GM23338 (cell line): Measurements from ENCODE around the gene APOB. TPM values are rescaled to one million over a fixed set of nuclear protein-coding genes. Genes with fewer than 3 reads are reported as not detected.

Experiments
- ATAC-seq: fragments of 200-7000 bp; cut with Tn5 transposase; 3 replicates; pipeline ENCODE4 v1.9.1; 2020
- DNase-seq: peaks from one replicate; pipeline ENCODE4 v3.0.0-alpha.2; 2015; ENCODE audit warnings: low spot score
- H2AFZ ChIP-seq: fragments of 200-600 bp; sonication (generic); 2 replicates; pipeline ENCODE4 v1.8.0; 2016; ENCODE audit warnings: antibody characterized with exemption, mild to moderate bottlenecking, moderate library complexity
- H3F3A ChIP-seq: fragments of 200-600 bp; sonication (generic); replicated peaks from 2 replicates; pipeline ENCODE4 v1.8.0; 2017; ENCODE audit warnings: antibody characterized with exemption, mixed run types, low read depth
- H3K27ac ChIP-seq: fragments of 200-600 bp; sonication (generic); 2 replicates; pipeline ENCODE4 v1.6.1; 2016; ENCODE audit warnings: low read depth
- H3K27me3 ChIP-seq: fragments of 200-600 bp; sonication (generic); 2 replicates; pipeline ENCODE4 v1.8.0; 2016; ENCODE audit warnings: mild to moderate bottlenecking, mixed run types, moderate library complexity; ENCODE audit not compliant: insufficient read depth
- H3K36me3 ChIP-seq: fragments of 200-600 bp; sonication (generic); 2 replicates; pipeline ENCODE4 v1.8.0; 2016; ENCODE audit warnings: mild to moderate bottlenecking; ENCODE audit not compliant: insufficient read depth
- H3K4me1 ChIP-seq: fragments of 200-600 bp; sonication (generic); 2 replicates; pipeline ENCODE4 v1.8.0; 2016; ENCODE audit warnings: mild to moderate bottlenecking, moderate library complexity; ENCODE audit not compliant: insufficient read depth
- H3K4me2 ChIP-seq: fragments of 200-600 bp; sonication (generic); 2 replicates; pipeline ENCODE4 v1.7.1; 2017; ENCODE audit warnings: mixed run types
- H3K4me3 ChIP-seq: fragments of 200-600 bp; sonication (generic); 2 replicates; pipeline ENCODE4 v1.6.1; 2016; ENCODE audit warnings: mixed run types
- H3K79me2 ChIP-seq: fragments of 200-600 bp; sonication (generic); replicated peaks from 2 replicates; pipeline ENCODE4 v1.8.0; 2017; ENCODE audit warnings: mild to moderate bottlenecking; ENCODE audit not compliant: insufficient read depth
- H3K9me2 ChIP-seq: fragments of 200-600 bp; sonication (generic); 2 replicates; pipeline ENCODE4 v1.8.0; 2017; ENCODE audit not compliant: insufficient read depth
- H4K20me1 ChIP-seq: fragments of 200-600 bp; sonication (generic); replicated peaks from 2 replicates; pipeline ENCODE4 v1.8.0; 2017; ENCODE audit warnings: mild to moderate bottlenecking; ENCODE audit not compliant: insufficient read depth
- H3K27ac Mint-ChIP-seq: 2 replicates; pipeline ENCODE4 v1.8.0; 2020; ENCODE audit warnings: inconsistent platforms, mild to moderate bottlenecking, moderate library complexity, mixed read lengths
- H3K27me3 Mint-ChIP-seq: 3 replicates; pipeline ENCODE4 v1.8.0; 2022; ENCODE audit warnings: low read depth, mild to moderate bottlenecking, moderate library complexity, mixed read lengths, inconsistent platforms; ENCODE audit not compliant: insufficient read depth, poor library complexity
- H3K36me3 Mint-ChIP-seq: 3 replicates; pipeline ENCODE4 v1.8.0; 2021; ENCODE audit warnings: low read depth, mild to moderate bottlenecking, inconsistent platforms, moderate library complexity, mixed read lengths
- H3K4me1 Mint-ChIP-seq: 3 replicates; pipeline ENCODE4 v1.8.0; 2020; ENCODE audit warnings: mild to moderate bottlenecking, inconsistent platforms, mixed read lengths
- H3K4me3 Mint-ChIP-seq: 3 replicates; pipeline ENCODE4 v1.8.0; 2021; ENCODE audit warnings: moderate library complexity, mild to moderate bottlenecking, inconsistent platforms, mixed read lengths
- H3K9me3 Mint-ChIP-seq: 3 replicates; pipeline ENCODE4 v1.8.0; 2020; ENCODE audit warnings: moderate library complexity, mild to moderate bottlenecking, inconsistent platforms, mixed read lengths
- CREB1 ChIP-seq: fragments of 250-450 bp; sonication (Bioruptor Pico); IDR thresholded peaks from 2 replicates; pipeline ENCODE4 v1.5.0; 2020; ENCODE audit warnings: low read depth, mild to moderate bottlenecking, moderate library complexity
- CTCF ChIP-seq, 2 experiments: fragments of 200-600 bp in 1 of 2; sonication (generic) in 1 of 2; conservative IDR thresholded peaks; 2 replicates each; pipeline versions ENCODE4 v1.5.1 to v1.6.1; 2016 to 2017; ENCODE audit warnings: antibody characterized with exemption in 2 of 2, low read depth in 2 of 2, mild to moderate bottlenecking in 2 of 2, moderate library complexity in 1 of 2
- ETS1 ChIP-seq: IDR thresholded peaks from 2 replicates; pipeline ENCODE4 v1.6.1; 2016; ENCODE audit warnings: antibody characterized with exemption
- EZH2 ChIP-seq: fragments of 200-600 bp; sonication (generic); IDR thresholded peaks from one replicate; pipeline ENCODE4 v1.8.0; 2017; ENCODE audit warnings: antibody characterized with exemption, mild to moderate bottlenecking, low read depth; ENCODE audit not compliant: unreplicated experiment
- EZH2phosphoT487 ChIP-seq: fragments of 200-600 bp; sonication (generic); IDR thresholded peaks from one replicate; pipeline ENCODE4 v1.8.1; 2018; ENCODE audit warnings: antibody characterized with exemption; ENCODE audit not compliant: unreplicated experiment
- JUNB ChIP-seq: IDR thresholded peaks from one replicate; pipeline ENCODE4 v1.6.1; 2016; ENCODE audit warnings: antibody characterized with exemption; ENCODE audit not compliant: unreplicated experiment
- NANOG ChIP-seq: IDR thresholded peaks from 2 replicates; pipeline ENCODE4 v1.6.1; 2016; ENCODE audit warnings: antibody characterized with exemption, borderline replicate concordance
- POLR2AphosphoS5 ChIP-seq: IDR thresholded peaks from 2 replicates; pipeline ENCODE4 v1.6.1; 2016; ENCODE audit warnings: antibody characterized with exemption, low read depth
- REST ChIP-seq: IDR thresholded peaks from one replicate; pipeline ENCODE4 v1.6.1; 2018; ENCODE audit warnings: antibody characterized with exemption; ENCODE audit not compliant: unreplicated experiment
- STAT1 ChIP-seq: IDR thresholded peaks from one replicate; pipeline ENCODE4 v1.6.1; 2016; ENCODE audit warnings: antibody characterized with exemption; ENCODE audit not compliant: unreplicated experiment
- ZNF114 ChIP-seq: fragments of 250-450 bp; sonication (Bioruptor Pico); IDR thresholded peaks from 2 replicates; pipeline ENCODE4 v1.5.0; 2020; ENCODE audit warnings: mild to moderate bottlenecking, moderate library complexity
- ZNF331 ChIP-seq: fragments of 250-450 bp; sonication (Bioruptor Pico); IDR thresholded peaks from 2 replicates; pipeline ENCODE4 v1.5.0; 2020; ENCODE audit warnings: low read depth, mild to moderate bottlenecking, moderate library complexity
- ZNF462 ChIP-seq: fragments of 250-450 bp; sonication (Bioruptor Pico); IDR thresholded peaks from 2 replicates; pipeline ENCODE4 v1.5.0; 2020; ENCODE audit warnings: mild to moderate bottlenecking, moderate library complexity
- polyA plus RNA-seq: library from polyadenylated mRNA; unstranded; fragments of >200 nt; fragmentation: Nextera tagmentation; extraction: Ambion mirVana; gene quantifications from 2 replicates; pipeline ENCODE4 v1.2.1, GENCODE V29; 2016
- total RNA-seq: library from RNA; depleted of rRNA; stranded (reverse); fragments of >200 nt; shearing (Covaris generic); gene quantifications from 2 replicates; pipeline ENCODE4 v1.2.3, GENCODE V29; 2014

Gene APOB
- total and polyA plus RNA-seq, 2 experiments from 2014 or later = 0.08 to 0.56 TPM

- H3K4me3 ChIP-seq = no peak overlapping the region
- no peaks in the 10 kb centered on the region for H3K36me3 ChIP-seq
- no peak overlapping the region for H3K4me3 Mint-ChIP-seq
- TF ChIP-seq ETS1 (no peak), CTCF (conservative IDR thresholded peaks at IDR 0.05; ENCODE audit: low read depth in 2 of 2) (no peak), ZNF114 (CRISPR knock-in tag) (no peak), JUNB (no peak), CREB1 (CRISPR knock-in tag) (no peak), EZH2phosphoT487 (no peak), ZNF462 (CRISPR knock-in tag) (no peak), ZNF331 (CRISPR knock-in tag) (no peak), REST (no peak), NANOG (no peak), EZH2 (no peak), POLR2AphosphoS5 (no peak), STAT1 (no peak)
- no peak for DNase-seq
- no peaks in the 10 kb centered on the region for H4K20me1 ChIP-seq
- no peak overlapping the region for H3K4me2 ChIP-seq
- no peaks in the 10 kb centered on the region for H3K4me1 ChIP-seq
- no peaks in the 10 kb centered on the region for H3K4me1 Mint-ChIP-seq
- H3K27me3 ChIP-seq = no peaks in the 10 kb centered on the region
- no peak overlapping the region for H2AFZ ChIP-seq
- no peaks in the 10 kb centered on the region for H3K9me2 ChIP-seq
- ATAC-seq = no peak
- H3K36me3 Mint-ChIP-seq = no peaks in the 10 kb centered on the region
- H3F3A ChIP-seq = no peaks in the 10 kb centered on the region
- H3K27ac Mint-ChIP-seq = no peak overlapping the region
- no peaks in the 10 kb centered on the region for H3K9me3 Mint-ChIP-seq
- no peaks in the 10 kb centered on the region for H3K79me2 ChIP-seq
- H3K27me3 Mint-ChIP-seq = peaks cover 8% of the 10 kb centered on the region
- no peak overlapping the region for H3K27ac ChIP-seq
Measured at GRCh38 chr2:20961858-20962257, 82.0 kb downstream of the APOB start.
